ENCODE results near the gene KRT9.
"Not testable (repeated sequence)": the region's sequence is repeated elsewhere in the genome, so short reads cannot be mapped to it uniquely, and the experiment has no call there.

KRT9 gene

GRCh38 chr17:41602524-41602923, 30.7 kb upstream of the KRT9 start:
- DNase-seq, result no peak

- DNase-seq, result no peak
Observed at GRCh38 chr17:41600318-41600717, 28.5 kb upstream of the KRT9 start.

GRCh38 chr17:41599680-41600079, 27.8 kb upstream of the KRT9 start:
- DNase-seq, result no peak

GRCh38 chr17:41595585-41595984, 23.7 kb upstream of the KRT9 start:
- DNase-seq, result no peak

- no peak for DNase-seq
Observed at GRCh38 chr17:41594363-41594915, 22.6 kb upstream of the KRT9 start.

GRCh38 chr17:41593306-41593981, 21.6 kb upstream of the KRT9 start:
- DNase-seq, result no peak

GRCh38 chr17:41592601-41593305, 20.9 kb upstream of the KRT9 start:
- no peak for DNase-seq

- no peak for DNase-seq
Observed at GRCh38 chr17:41589301-41589700, 17.4 kb upstream of the KRT9 start.

GRCh38 chr17:41588126-41588810, 16.4 kb upstream of the KRT9 start:
- no peak for DNase-seq

- DNase-seq, result no peak
Observed at GRCh38 chr17:41586863-41587495, 15.1 kb upstream of the KRT9 start, which contains the start of gene KRT14. TSS of gene KRT14 (minus strand) at chr17:41586895. CDS start at chr17:41586834, 61 bp downstream.

GRCh38 chr17:41585301-41586056, 13.6 kb upstream of the KRT9 start:
- DNase-seq, result no peak

- not testable (repeated sequence) for DNase-seq
Observed at GRCh38 chr17:41584331-41584927, 12.6 kb upstream of the KRT9 start.

- no peak for DNase-seq
Observed at GRCh38 chr17:41583137-41584127, 11.6 kb upstream of the KRT9 start.

- DNase-seq, result not testable (repeated sequence)
Observed at GRCh38 chr17:41582061-41582968, 10.5 kb upstream of the KRT9 start.

- DNase-seq, result no peak
Observed at GRCh38 chr17:41581366-41582060, 9.7 kb upstream of the KRT9 start.

- no peak for DNase-seq
Observed at GRCh38 chr17:41580687-41581365, 9.0 kb upstream of the KRT9 start.

GRCh38 chr17:41580244-41580575, 8.4 kb upstream of the KRT9 start:
- no peak for DNase-seq

All from right kidney (tissue), 1 donor.